SW480 (cell line): ENCODE measurements around the gene OGFOD2.
"Not testable (repeated sequence)": the region's sequence is repeated elsewhere in the genome, so short reads cannot be mapped to it uniquely, and the experiment has no call there.

ENCODE experiments used
- DNase-seq: peaks from one replicate; pipeline ENCODE4 v3.0.0-alpha.2; 2016; ENCODE audit warnings: low spot score

The OGFOD2 gene

GRCh38 chr12:122974892-122975789 is at the start of gene OGFOD2:
Gene OGFOD2 (plus strand): TSS chr12:122975244. CDS start chr12:122975252, 8 bp downstream.
- peak; percentile 86 for DNase-seq

GRCh38 chr12:122927756-122928403 is 47.2 kb upstream of the OGFOD2 start:
- no peak for DNase-seq

- no peak for DNase-seq
Measured at GRCh38 chr12:122928404-122929147, 46.5 kb upstream of the OGFOD2 start.

- DNase-seq = no peak
Measured at GRCh38 chr12:122929148-122929538, 45.9 kb upstream of the OGFOD2 start.

- DNase-seq = no peak
Measured at GRCh38 chr12:122929812-122930211, 45.2 kb upstream of the OGFOD2 start.

- no peak for DNase-seq
Measured at GRCh38 chr12:122932207-122932606, 42.8 kb upstream of the OGFOD2 start.

GRCh38 chr12:122934722-122935121 is 40.3 kb upstream of the OGFOD2 start:
- no peak for DNase-seq

GRCh38 chr12:122935318-122935717 is 39.7 kb upstream of the OGFOD2 start:
- no peak for DNase-seq

GRCh38 chr12:122937622-122938091 is 37.4 kb upstream of the OGFOD2 start:
- no peak for DNase-seq

- no peak for DNase-seq
Measured at GRCh38 chr12:122939125-122939524, 35.9 kb upstream of the OGFOD2 start.

GRCh38 chr12:122941351-122941750 is 33.7 kb upstream of the OGFOD2 start:
- DNase-seq = not testable (repeated sequence)

- DNase-seq = peak; percentile 44
Measured at GRCh38 chr12:122942637-122943036, 32.4 kb upstream of the OGFOD2 start.

- no peak for DNase-seq
Measured at GRCh38 chr12:122943196-122943595, 31.8 kb upstream of the OGFOD2 start.

GRCh38 chr12:122944605-122945592 is 30.1 kb upstream of the OGFOD2 start:
- DNase-seq = peak; percentile 88

GRCh38 chr12:122946690-122947341 is 28.2 kb upstream of the OGFOD2 start:
- DNase-seq = peak; percentile 96

GRCh38 chr12:122947352-122947792 is 27.7 kb upstream of the OGFOD2 start:
- peak; percentile 54 for DNase-seq

GRCh38 chr12:122948605-122949004 is 26.4 kb upstream of the OGFOD2 start:
- DNase-seq = no peak

GRCh38 chr12:122949405-122949804 is 25.6 kb upstream of the OGFOD2 start:
- no peak for DNase-seq

GRCh38 chr12:122949816-122950675 is 25.0 kb upstream of the OGFOD2 start:
- DNase-seq = peak; percentile 29

- peak; percentile 56 for DNase-seq
Measured at GRCh38 chr12:122951406-122951805, 23.6 kb upstream of the OGFOD2 start.
